Right kidney (tissue), 1 donor: ENCODE measurements around the gene ASXL1.
"Not testable (repeated sequence)": the region's sequence is repeated elsewhere in the genome, so short reads cannot be mapped to it uniquely, and the experiment has no call there.

Experiments used
- DNase-seq: peaks from one replicate; pipeline ENCODE4 v3.0.0-alpha.2; 2016

ASXL1 gene

DNA sequence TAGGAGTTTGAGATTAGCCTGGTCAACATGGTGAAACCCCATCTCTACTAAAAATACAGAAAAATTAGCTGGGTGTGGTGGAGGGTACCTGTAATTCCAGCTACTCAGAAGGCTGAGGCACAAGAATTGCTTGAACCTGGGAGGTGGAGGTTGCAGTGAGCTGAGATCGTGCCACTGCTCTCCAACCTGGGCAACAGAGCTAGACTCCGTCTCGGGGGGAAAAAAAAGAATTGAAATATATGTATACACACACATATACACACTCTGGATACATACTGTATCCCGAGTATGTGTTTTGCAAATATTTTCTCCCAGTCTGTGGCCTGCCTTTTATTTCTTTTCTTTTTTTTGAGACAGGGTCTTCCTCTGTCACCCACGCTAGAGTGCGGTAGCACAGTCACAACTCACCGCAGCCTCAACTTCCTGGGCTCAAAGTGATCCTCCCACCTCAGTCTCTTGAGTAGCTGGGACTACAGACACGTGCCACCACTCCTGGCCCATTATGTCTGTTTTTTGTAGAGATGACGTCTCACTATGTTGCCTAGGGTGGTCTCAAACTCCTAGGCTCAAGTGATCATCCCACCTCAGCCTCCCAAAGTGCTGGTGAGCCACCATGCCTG, 49.1 kb downstream of the ASXL1 start:
- not testable (repeated sequence) for DNase-seq

- DNase-seq = no peak
Measured at GRCh38 chr20:32411955-32412706, 54.0 kb downstream of the ASXL1 start.

DNA sequence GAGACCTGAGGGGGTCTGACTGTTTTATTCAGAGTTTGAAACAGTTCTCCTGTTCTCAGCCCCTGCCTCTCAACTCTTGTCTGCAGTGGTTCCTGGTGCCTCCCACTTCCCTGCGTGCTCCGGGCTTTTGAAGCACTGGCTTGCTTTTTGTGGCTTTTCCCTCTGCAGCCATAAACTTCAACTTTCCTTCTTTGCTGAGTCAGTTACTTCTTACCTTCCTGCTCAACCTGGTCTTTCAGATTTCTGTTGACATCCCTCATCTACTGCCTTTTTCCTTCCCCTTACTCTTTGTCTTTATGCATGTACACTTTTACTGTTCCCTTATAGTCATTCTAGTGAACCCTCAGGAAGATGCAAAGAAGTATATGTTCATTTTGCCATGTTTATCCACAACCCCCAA, 57.4 kb downstream of the ASXL1 start:
- DNase-seq = no peak

DNA sequence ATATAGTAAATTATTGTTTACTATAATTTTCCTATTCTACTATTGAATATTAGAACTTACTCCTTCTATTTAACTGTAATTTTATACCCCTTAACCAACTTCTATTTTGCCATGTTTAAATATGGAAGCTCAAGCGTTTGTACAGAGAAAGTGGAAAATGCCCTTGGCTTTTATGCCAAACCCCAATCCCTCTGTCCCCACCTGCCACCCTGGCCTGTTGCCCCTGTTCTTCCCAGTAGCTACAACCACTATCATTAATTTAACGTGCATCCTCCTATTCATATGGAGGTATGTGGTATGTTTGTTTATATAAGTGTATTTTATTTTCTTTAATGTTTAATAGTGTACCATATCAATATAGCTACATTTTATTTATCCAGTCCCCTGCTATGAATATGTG, 58.1 kb downstream of the ASXL1 start:
- DNase-seq = no peak

- no peak for DNase-seq
Measured at GRCh38 chr20:32418376-32418775, 60.2 kb downstream of the ASXL1 start.

DNA sequence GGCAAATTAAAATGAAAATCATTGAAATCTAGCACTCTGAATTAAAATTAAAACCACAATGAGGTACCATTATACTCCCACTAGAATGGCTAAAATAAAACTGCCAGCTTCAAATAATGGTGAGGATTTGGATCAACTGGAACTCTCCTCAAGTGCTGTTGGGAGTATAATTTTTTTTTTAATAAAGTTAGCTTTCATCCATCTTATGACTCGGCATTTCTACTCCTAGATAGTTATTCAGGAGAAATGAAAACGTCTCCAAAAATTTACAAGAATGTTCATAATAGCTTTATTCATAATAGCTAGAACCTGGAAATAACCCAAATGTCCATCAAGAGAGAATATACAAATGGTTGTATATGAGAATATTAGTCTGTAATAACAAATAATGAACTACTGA, 63.2 kb downstream of the ASXL1 start:
- DNase-seq = no peak

GRCh38 chr20:32427996-32428395, 69.9 kb downstream of the ASXL1 start:
- DNase-seq = no peak

GRCh38 chr20:32429343-32429742, 71.2 kb downstream of the ASXL1 start:
- DNase-seq = no peak

DNA sequence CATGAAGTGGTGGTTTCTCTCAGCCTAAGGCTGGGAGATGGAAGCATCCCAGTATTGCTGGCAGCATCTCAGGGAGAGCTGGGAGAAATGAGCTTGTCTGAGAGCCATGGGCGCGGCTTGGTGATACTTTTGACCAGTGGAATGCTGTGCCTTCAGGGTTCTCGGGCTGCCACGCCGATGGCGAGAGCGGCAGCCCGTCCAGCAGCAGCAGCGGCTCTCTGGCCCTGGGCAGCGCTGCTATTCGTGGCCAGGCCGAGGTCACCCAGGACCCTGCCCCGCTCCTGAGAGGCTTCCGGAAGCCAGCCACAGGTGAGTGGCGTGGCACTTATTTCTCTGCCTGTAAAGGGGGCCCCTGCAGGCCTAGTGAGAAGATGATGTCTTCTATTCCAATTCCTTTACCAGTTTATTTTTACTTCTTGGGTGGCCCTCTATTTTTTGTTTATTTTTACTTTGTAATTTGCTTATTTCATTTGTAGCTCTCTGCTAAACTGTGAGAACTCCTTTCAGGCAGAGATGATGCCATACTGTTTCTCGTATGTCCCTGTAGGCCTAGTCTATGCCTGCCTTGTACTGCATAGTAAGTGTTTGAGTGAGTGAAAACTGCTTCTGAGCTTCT, 71.7 kb downstream of the ASXL1 start:
- no peak for DNase-seq

DNA sequence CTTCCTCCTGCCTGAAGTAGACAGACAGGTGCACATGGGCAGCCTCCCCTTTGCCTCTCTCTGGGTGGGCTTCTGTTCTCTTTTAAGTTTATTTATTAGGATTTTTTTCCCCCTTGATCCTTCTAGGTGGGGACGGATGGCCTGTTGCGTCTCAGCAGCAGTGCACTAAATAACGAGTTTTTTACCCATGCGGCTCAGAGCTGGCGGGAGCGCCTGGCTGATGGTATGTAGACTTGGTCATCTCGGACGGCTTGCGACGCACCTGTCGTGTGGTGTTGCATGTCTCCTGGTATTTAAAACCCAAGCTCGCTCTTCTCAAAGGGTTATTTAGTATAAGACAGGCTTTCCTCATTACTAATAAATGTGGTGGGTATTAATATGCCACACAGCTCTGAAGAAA, 73.3 kb downstream of the ASXL1 start:
- no peak for DNase-seq

- DNase-seq = no peak
Measured at GRCh38 chr20:32432277-32432676, 74.1 kb downstream of the ASXL1 start.

GRCh38 chr20:32433311-32434021, 75.3 kb downstream of the ASXL1 start:
- no peak for DNase-seq

GRCh38 chr20:32434434-32434833, 76.3 kb downstream of the ASXL1 start:
- no peak for DNase-seq

DNA sequence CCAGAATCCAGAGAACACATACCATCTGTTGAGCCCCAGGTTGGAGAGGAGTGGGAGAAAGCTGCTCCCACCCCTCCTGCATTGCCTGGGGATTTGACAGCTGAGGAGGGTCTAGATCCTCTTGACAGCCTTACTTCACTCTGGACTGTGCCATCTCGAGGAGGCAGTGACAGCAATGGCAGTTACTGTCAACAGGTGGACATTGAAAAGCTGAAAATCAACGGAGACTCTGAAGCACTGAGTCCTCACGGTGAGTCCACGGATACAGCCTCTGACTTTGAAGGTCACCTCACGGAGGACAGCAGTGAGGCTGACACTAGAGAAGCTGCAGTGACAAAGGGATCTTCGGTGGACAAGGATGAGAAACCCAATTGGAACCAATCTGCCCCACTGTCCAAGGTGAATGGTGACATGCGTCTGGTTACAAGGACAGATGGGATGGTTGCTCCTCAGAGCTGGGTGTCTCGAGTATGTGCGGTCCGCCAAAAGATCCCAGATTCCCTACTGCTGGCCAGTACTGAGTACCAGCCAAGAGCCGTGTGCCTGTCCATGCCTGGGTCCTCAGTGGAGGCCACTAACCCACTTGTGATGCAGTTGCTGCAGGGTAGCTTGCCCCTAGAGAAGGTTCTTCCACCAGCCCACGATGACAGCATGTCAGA, 77.4 kb downstream of the ASXL1 start:
- DNase-seq = no peak

DNA sequence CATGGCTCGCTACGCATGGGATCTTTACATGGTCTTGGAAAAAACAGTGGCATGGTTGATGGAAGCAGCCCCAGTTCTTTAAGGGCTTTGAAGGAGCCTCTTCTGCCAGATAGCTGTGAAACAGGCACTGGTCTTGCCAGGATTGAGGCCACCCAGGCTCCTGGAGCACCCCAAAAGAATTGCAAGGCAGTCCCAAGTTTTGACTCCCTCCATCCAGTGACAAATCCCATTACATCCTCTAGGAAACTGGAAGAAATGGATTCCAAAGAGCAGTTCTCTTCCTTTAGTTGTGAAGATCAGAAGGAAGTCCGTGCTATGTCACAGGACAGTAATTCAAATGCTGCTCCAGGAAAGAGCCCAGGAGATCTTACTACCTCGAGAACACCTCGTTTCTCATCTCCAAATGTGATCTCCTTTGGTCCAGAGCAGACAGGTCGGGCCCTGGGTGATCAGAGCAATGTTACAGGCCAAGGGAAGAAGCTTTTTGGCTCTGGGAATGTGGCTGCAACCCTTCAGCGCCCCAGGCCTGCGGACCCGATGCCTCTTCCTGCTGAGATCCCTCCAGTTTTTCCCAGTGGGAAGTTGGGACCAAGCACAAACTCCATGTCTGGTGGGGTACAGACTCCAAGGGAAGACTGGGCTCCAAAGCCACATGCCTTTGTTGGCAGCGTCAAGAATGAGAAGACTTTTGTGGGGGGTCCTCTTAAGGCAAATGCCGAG, 78.2 kb downstream of the ASXL1 start:
- DNase-seq = no peak

GRCh38 chr20:32436968-32437367, 78.8 kb downstream of the ASXL1 start:
- DNase-seq = no peak

DNA sequence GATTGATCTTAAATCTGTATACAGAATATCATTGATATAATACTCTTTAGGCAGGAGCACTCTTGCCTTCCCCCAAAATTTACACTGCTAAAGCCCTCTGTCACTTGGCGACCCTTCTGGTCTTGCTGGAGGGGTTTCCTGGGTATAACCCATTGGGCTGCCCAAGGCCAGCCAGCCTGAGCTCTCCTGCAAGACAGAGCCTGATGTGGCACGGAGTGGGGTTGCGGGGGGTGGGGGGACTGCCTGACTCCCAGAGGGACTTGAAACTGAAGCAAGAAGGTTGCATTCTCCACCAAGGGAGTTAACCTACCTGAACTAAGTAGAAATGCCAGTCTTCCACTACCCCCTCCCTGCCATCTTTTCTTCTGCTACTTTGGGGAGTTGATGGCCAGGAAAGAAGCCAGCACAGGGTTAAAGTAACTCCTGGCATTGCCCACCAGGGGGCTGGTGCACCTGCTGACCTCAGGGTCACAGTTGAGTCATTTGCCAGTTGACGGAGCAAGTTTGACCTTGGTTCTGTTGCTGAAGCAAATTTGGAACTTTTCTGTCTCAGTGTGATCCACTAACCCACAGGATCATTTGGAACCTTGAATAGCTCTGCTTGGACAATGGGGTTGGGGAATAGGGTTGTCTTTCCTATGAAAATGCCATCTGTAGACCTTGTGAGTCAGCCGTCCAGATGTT, 79.4 kb downstream of the ASXL1 start:
- no peak for DNase-seq

GRCh38 chr20:32438331-32438858, 80.3 kb downstream of the ASXL1 start:
- DNase-seq = no peak

DNA sequence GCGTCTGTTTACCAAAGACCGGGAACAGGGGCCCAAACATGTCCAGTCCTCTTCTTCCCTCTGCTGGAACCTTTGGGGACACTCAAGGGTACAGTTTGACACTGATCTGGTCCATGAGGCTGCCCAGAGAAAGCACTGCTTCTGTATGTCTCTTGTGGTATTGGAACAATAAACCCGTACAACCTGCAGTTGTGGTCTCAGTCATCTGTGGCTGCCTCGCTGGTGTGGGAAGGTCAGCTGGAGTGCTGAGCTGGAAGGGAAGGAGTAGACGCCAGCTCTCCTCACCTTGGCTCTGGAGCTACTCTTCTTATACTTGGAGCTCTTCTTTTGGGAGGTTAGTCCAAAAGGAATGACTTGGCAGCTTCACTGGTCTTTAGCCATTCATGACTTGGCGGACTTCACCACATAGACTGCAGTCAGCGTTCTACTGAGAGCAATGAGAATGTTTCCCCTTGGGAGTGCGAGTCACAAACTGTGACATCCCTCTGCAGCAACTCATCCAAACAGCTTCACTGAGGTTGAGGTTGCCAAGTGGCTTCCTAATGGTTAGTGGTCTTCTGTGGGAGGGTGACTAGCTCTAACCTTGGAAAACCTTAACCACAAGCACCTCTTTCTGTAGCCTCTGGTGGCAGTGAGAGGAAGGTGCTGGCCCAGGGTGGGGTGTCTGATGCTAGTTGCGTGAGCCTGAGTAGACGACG, 81.2 kb downstream of the ASXL1 start:
- DNase-seq = no peak

DNA sequence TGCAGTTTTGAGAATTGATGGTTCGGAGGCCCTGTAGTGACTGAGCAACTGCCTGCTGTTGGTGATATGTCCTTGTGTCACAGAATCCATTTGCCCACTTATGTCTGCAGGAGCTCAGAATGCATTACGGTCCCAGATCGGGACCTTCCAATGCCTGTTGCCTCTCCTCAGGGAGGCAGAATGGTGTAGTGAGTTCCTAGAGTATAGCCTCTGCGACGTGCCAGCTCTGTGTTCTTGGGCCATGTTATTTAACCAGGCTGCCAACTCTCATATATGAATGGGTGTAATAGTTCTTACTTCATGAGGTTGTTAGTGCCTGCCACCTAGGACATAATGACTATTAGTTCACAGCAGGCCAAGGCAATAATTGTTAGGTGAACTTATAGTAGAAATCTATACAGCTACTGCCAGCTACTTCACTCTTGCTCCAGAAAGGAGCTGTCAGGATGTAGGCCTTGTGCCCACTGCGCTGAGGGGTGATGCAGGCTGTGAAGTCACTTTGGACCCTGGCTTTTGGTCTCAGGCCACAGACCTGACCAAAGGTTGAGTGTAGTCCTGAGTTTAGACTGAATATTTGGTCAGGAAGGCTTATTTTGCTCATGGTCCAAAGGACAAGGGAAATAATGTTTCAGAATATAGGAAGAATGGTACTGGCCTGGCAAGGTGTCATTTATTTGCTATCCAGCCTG, 82.1 kb downstream of the ASXL1 start:
- no peak for DNase-seq
